HFF-Myc (cell line): ENCODE results near the gene SH3PXD2A.
A peak's percentile ranks its signal among the peaks of the same experiment; 100 is the strongest.

Experiments used
- DNase-seq: peaks from one replicate; pipeline ENCODE4 v3.0.0-alpha.2; 2011; ENCODE audit warnings: low read depth; ENCODE audit errors: extremely low read depth
- H3K4me3 ChIP-seq: replicated peaks from 2 replicates; pipeline ENCODE4 v1.5.1; 2011; ENCODE audit warnings: low read depth, mild to moderate bottlenecking, control low read depth, low read length
- CTCF ChIP-seq: IDR thresholded peaks from 2 replicates; pipeline ENCODE4 v1.5.1; 2012; ENCODE audit warnings: mild to moderate bottlenecking, low read depth, low read length, control low read depth; ENCODE audit errors: missing control alignments

Gene SH3PXD2A

DNA sequence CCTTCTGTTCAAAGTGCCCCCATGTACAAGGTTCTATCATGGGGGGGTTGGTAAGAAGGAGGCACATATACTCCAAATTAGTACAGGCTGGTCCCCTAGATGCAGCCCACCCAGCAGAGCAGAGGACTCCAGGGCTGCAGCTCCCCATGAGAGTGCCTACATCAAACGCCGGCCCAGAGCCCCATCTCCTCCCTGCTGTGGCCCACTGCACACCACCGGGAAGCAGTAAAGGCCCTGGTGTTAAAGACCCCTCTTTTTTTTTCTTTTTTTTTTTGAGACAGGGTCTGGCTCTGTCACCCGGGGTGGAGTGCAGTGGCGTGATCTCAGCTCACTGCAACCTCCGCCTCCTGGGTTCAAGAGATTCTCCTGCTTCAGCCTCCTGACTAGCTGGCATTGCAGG lies 47.4 kb downstream of the SH3PXD2A start:
- no peak overlapping the region for H3K4me3 ChIP-seq
- no peak for DNase-seq
- no peak for TF ChIP-seq CTCF

DNA sequence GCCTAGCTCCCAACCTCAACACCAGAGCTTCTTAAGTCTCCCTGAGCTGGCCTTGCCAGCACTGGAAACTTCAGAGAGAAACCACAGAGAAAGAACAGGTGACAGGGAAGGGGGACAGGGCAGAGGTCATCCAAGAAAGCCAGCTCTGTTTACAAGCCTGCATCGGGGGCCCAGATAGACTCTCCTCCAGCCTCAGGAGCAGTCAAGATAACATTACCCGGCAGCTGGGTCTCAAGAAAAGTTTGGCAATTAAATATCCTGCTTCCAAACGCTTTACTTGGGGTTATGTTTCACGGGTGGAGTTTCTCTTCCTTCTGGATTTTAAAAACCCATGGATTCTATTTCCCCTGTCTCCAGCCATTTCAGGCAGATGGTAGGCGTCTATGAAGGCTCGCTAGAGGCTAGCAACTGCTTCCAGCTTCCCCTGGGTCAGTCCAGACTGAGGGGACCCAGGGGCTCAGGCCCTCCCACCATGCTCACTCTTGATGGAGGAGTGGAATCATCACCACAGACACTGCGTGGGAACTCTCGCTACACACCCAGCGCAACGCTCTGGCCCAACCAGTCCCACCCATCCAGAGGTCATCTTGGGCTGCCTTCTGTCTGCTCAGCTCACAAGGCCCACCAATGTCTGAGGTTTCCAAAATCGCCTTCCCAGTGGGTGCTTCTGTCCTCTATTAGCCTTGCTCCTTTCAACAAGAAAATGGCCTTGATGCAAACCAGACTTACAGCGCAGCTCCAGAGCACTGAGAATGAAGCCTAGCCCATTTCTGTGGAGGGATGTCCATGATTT lies 48.8 kb downstream of the SH3PXD2A start:
- no peak for DNase-seq
- no peak for TF ChIP-seq CTCF

GRCh38 chr10:103805781-103806180 lies 49.6 kb downstream of the SH3PXD2A start:
- DNase-seq = no peak
- TF ChIP-seq CTCF = no peak

More for the DNA sequence above, 48.8 kb downstream of the SH3PXD2A start:
- H3K4me3 ChIP-seq = no peak overlapping the region

DNA sequence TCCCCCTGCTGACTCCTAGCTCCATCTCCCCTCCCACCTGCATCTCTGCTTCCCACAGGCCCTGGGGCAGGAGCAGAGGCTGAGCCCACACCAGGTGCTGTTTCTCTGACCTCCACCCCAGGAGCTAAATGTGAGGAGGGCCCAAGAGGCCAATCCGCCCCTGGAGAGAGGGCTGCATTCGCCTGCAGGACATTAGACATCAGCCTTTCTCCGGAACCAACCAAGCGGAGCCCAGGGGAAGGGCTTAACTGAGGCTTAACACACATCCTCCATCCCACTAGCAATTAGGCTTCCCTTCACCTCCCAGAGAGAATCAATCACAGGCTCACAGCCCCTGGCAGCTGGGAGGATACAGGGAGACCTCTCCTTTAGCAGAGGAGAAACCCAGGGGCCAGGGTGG lies 50.5 kb downstream of the SH3PXD2A start:
- DNase-seq = no peak

More at GRCh38 chr10:103805781-103806180, 49.6 kb downstream of the SH3PXD2A start:
- no peak overlapping the region for H3K4me3 ChIP-seq

DNA sequence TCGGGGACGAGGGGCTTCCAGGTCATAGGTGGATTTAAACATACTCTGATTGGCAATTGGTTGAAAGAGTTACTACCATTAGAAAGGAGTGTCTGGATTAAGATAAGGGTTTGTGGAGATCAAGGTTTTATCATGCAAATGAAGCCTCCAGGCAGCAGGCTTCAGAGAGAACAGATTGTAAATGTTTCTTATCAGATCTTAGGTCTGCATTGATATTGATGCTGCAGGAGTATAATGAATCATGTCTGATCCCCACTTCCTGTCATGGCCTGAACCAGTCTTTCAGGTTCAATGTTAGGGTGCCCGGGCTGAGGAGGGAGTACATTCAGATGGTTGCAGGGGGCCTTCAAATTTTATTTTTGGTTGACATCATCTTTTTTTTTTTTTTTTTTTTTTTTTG lies 51.4 kb downstream of the SH3PXD2A start:
- DNase-seq = no peak
- TF ChIP-seq CTCF = no peak

More for the DNA sequence above, 50.5 kb downstream of the SH3PXD2A start:
- H3K4me3 ChIP-seq = no peak overlapping the region
- no peak for TF ChIP-seq CTCF

DNA sequence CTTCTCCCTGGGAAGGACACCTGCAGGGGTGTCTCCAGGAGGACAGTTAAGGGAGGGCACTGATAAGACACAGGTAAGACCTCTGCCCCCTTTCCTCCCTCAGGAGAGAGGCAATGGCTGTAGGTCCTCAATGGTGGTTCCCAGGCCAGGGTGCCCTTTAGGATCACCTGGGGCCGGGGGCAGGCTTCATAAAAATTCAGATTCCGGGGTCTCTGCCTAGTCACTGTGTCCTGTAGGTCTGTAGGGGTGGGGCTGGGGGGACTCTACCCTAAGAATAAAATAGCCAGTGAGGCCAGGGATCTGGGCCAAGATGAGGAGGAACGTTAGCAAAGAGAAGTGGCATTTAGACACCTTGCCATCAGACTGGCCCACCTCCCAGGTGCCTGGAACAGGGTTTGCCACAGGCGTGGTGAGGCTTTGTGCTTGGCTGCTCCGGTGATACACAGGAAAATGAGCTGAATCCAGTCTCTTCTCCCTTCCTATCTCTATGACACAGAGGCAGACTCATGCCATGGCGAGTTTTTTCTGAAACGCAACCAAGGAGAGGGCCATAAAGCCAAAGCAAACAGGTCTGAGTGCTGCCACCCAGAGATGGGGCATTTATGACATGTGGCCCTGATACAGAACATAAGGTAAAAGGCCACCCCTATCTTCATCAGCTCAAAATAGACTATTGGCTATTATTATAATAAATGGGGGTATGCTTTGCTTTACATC lies 52.6 kb downstream of the SH3PXD2A start:
- DNase-seq = no peak
- peak; percentile 3 for TF ChIP-seq CTCF
- H3K4me3 ChIP-seq = no peak overlapping the region

More for the DNA sequence above, 51.4 kb downstream of the SH3PXD2A start:
- no peak overlapping the region for H3K4me3 ChIP-seq
